ENCODE data around the gene PPM1H. TPM values are rescaled to one million over a fixed set of nuclear protein-coding genes. Genes with fewer than 3 reads are reported as not detected.
A peak's percentile ranks its signal among the peaks of the same experiment; 100 is the strongest.
"Not testable (repeated sequence)": the region's sequence is repeated elsewhere in the genome, so short reads cannot be mapped to it uniquely, and the experiment has no call there.

The PPM1H gene
- total RNA-seq = not detected

GRCh38 chr12:62934799-62935674 lies at the start of gene PPM1H:
TSS of gene PPM1H (minus strand) at chr12:62935150. CDS start at chr12:62934736, 414 bp downstream.
- CTCF ChIA-PET = interaction anchor here (1.2 to 1.7 kb wide), 2 partner anchors 11 to 128 kb away, joined by 3 to 5 read pairs; no protein-coding TSS in a partner anchor
- Mint-ChIP-seq H3K4me1 (ENCODE audit: low read depth) (peaks cover 6% of the 10 kb centered on the region), H3K27ac (no peak within 1 kb of the TSS), H3K9me3 (no peaks in the 10 kb centered on the region), H3K4me3 (peak within 1 kb of the TSS; percentile 78), H3K27me3 (ENCODE audit: low read depth) (peaks cover 35% of the 10 kb centered on the region), H3K36me3 (ENCODE audit: low read depth) (no peaks in the 10 kb centered on the region)
- intact Hi-C loops (cut with micrococcal nuclease) = no loop called here
- peak; percentile 50 for DNase-seq

- Mint-ChIP-seq H3K4me1 (ENCODE audit: low read depth) (no peaks in the 10 kb centered on the region), H3K36me3 (ENCODE audit: low read depth) (no peaks in the 10 kb centered on the region), H3K4me3 (no peak overlapping the region), H3K27ac (no peak overlapping the region), H3K27me3 (ENCODE audit: low read depth) (peaks cover 4% of the 10 kb centered on the region), H3K9me3 (no peaks in the 10 kb centered on the region)
- CTCF ChIA-PET = no interaction called here
- intact Hi-C loops (cut with micrococcal nuclease) = no loop called here
- no peak for DNase-seq
Measured at GRCh38 chr12:62983594-62983993, 48.6 kb upstream of the PPM1H start.

GRCh38 chr12:62978768-62979167 lies 43.8 kb upstream of the PPM1H start:
- H3K36me3 Mint-ChIP-seq (ENCODE audit: low read depth) = no peaks in the 10 kb centered on the region
- H3K27ac Mint-ChIP-seq = no peak overlapping the region
- no peaks in the 10 kb centered on the region for H3K9me3 Mint-ChIP-seq
- intact Hi-C loops (cut with micrococcal nuclease) = no loop called here
- DNase-seq = no peak
- no peak overlapping the region for H3K4me3 Mint-ChIP-seq
- CTCF ChIA-PET = no interaction called here
- peaks cover 4% of the 10 kb centered on the region for H3K27me3 Mint-ChIP-seq (ENCODE audit: low read depth)
- no peaks in the 10 kb centered on the region for H3K4me1 Mint-ChIP-seq (ENCODE audit: low read depth)

GRCh38 chr12:62977883-62978282 lies 42.9 kb upstream of the PPM1H start:
- H3K9me3 Mint-ChIP-seq = no peaks in the 10 kb centered on the region

GRCh38 chr12:62977418-62977817 lies 42.5 kb upstream of the PPM1H start:
- no peaks in the 10 kb centered on the region for H3K36me3 Mint-ChIP-seq (ENCODE audit: low read depth)
- intact Hi-C loops (cut with micrococcal nuclease) = no loop called here
- no peak overlapping the region for H3K4me3 Mint-ChIP-seq
- no peaks in the 10 kb centered on the region for H3K9me3 Mint-ChIP-seq
- peaks cover 4% of the 10 kb centered on the region for H3K27me3 Mint-ChIP-seq (ENCODE audit: low read depth)
- CTCF ChIA-PET = no interaction called here
- no peak for DNase-seq
- H3K27ac Mint-ChIP-seq = no peak overlapping the region
- no peaks in the 10 kb centered on the region for H3K4me1 Mint-ChIP-seq (ENCODE audit: low read depth)

More at GRCh38 chr12:62977883-62978282, 42.9 kb upstream of the PPM1H start:
- no peak overlapping the region for H3K27ac Mint-ChIP-seq
- H3K36me3 Mint-ChIP-seq (ENCODE audit: low read depth) = no peaks in the 10 kb centered on the region
- H3K4me1 Mint-ChIP-seq (ENCODE audit: low read depth) = no peaks in the 10 kb centered on the region
- CTCF ChIA-PET = no interaction called here
- H3K27me3 Mint-ChIP-seq (ENCODE audit: low read depth) = peaks cover 4% of the 10 kb centered on the region
- no peak for DNase-seq
- intact Hi-C loops (cut with micrococcal nuclease) = no loop called here
- H3K4me3 Mint-ChIP-seq = no peak overlapping the region

GRCh38 chr12:62976110-62976662 lies 41.2 kb upstream of the PPM1H start:
- intact Hi-C loops (cut with micrococcal nuclease) = no loop called here
- CTCF ChIA-PET = interaction anchor here (0.7 kb wide), 1 partner anchor 60 kb away, joined by 3 read pairs; no protein-coding TSS in a partner anchor
- Mint-ChIP-seq H3K9me3 (no peaks in the 10 kb centered on the region), H3K36me3 (ENCODE audit: low read depth) (no peaks in the 10 kb centered on the region), H3K27me3 (ENCODE audit: low read depth) (peaks cover 2% of the 10 kb centered on the region), H3K27ac (no peak overlapping the region), H3K4me3 (no peak overlapping the region), H3K4me1 (ENCODE audit: low read depth) (no peaks in the 10 kb centered on the region)
- DNase-seq = no peak

GRCh38 chr12:62971769-62972525 lies 37.0 kb upstream of the PPM1H start:
- CTCF ChIA-PET = no interaction called here

GRCh38 chr12:62969695-62970094 lies 34.7 kb upstream of the PPM1H start:
- Mint-ChIP-seq H3K9me3 (no peaks in the 10 kb centered on the region), H3K27ac (no peak overlapping the region), H3K4me1 (ENCODE audit: low read depth) (peaks cover 3% of the 10 kb centered on the region), H3K4me3 (no peak overlapping the region), H3K27me3 (ENCODE audit: low read depth) (peaks cover 2% of the 10 kb centered on the region), H3K36me3 (ENCODE audit: low read depth) (no peaks in the 10 kb centered on the region)
- no peak for DNase-seq
- CTCF ChIA-PET = interaction anchor here (0.6 kb wide), 1 partner anchor 19 kb away, joined by 4 read pairs; no protein-coding TSS in a partner anchor
- intact Hi-C loops (cut with micrococcal nuclease) = no loop called here

More at GRCh38 chr12:62971769-62972525, 37.0 kb upstream of the PPM1H start:
- Mint-ChIP-seq H3K27ac (no peak overlapping the region), H3K4me3 (no peak overlapping the region), H3K4me1 (ENCODE audit: low read depth) (no peaks in the 10 kb centered on the region), H3K36me3 (ENCODE audit: low read depth) (no peaks in the 10 kb centered on the region), H3K9me3 (no peaks in the 10 kb centered on the region), H3K27me3 (ENCODE audit: low read depth) (peaks cover 2% of the 10 kb centered on the region)
- intact Hi-C loops (cut with micrococcal nuclease) = no loop called here
- DNase-seq = no peak

GRCh38 chr12:62967701-62968100 lies 32.8 kb upstream of the PPM1H start:
- intact Hi-C loops (cut with micrococcal nuclease) = no loop called here
- Mint-ChIP-seq H3K36me3 (ENCODE audit: low read depth) (no peaks in the 10 kb centered on the region), H3K9me3 (no peaks in the 10 kb centered on the region), H3K4me1 (ENCODE audit: low read depth) (peaks cover 3% of the 10 kb centered on the region), H3K27ac (no peak overlapping the region), H3K27me3 (ENCODE audit: low read depth) (peaks cover 2% of the 10 kb centered on the region), H3K4me3 (no peak overlapping the region)
- no peak for DNase-seq
- CTCF ChIA-PET = no interaction called here

GRCh38 chr12:62966990-62967506 lies 32.1 kb upstream of the PPM1H start:
- no peak overlapping the region for H3K27ac Mint-ChIP-seq
- H3K9me3 Mint-ChIP-seq = no peaks in the 10 kb centered on the region
- CTCF ChIA-PET = no interaction called here
- no peak overlapping the region for H3K4me3 Mint-ChIP-seq
- intact Hi-C loops (cut with micrococcal nuclease) = no loop called here
- no peaks in the 10 kb centered on the region for H3K36me3 Mint-ChIP-seq (ENCODE audit: low read depth)
- DNase-seq = no peak
- H3K27me3 Mint-ChIP-seq (ENCODE audit: low read depth) = peaks cover 2% of the 10 kb centered on the region
- peaks cover 3% of the 10 kb centered on the region for H3K4me1 Mint-ChIP-seq (ENCODE audit: low read depth)

GRCh38 chr12:62966446-62966989 lies 31.6 kb upstream of the PPM1H start:
- H3K27me3 Mint-ChIP-seq (ENCODE audit: low read depth); intact Hi-C loops (cut with micrococcal nuclease); CTCF ChIA-PET; H3K9me3 Mint-ChIP-seq; H3K4me3 Mint-ChIP-seq; H3K36me3 Mint-ChIP-seq (ENCODE audit: low read depth); H3K4me1 Mint-ChIP-seq (ENCODE audit: low read depth); H3K27ac Mint-ChIP-seq: not testable (repeated sequence)
- DNase-seq = peak; percentile 20

- H3K27me3 Mint-ChIP-seq (ENCODE audit: low read depth); H3K9me3 Mint-ChIP-seq; intact Hi-C loops (cut with micrococcal nuclease); DNase-seq; CTCF ChIA-PET; H3K4me1 Mint-ChIP-seq (ENCODE audit: low read depth); H3K27ac Mint-ChIP-seq; H3K4me3 Mint-ChIP-seq; H3K36me3 Mint-ChIP-seq (ENCODE audit: low read depth): not testable (repeated sequence)
Measured at GRCh38 chr12:62965700-62966099, 30.8 kb upstream of the PPM1H start.
